GM13976 (cell line): ENCODE measurements around the gene CPSF7.

Experiments used
- DNase-seq: peaks from one replicate; pipeline ENCODE4 v3.0.0; 2012; ENCODE audit warnings: low spot score
- CTCF ChIP-seq: IDR thresholded peaks from 2 replicates; pipeline ENCODE4 v1.5.1; 2012; ENCODE audit warnings: borderline replicate concordance, mild to moderate bottlenecking; ENCODE audit not compliant: insufficient read depth; ENCODE audit errors: extremely low read depth, missing control alignments, control extremely low read depth
- in situ Hi-C: fragments of 300-500 bp; cut with MboI; formaldehyde crosslinking; loops from one replicate; pipeline ENCODE4 v1.12.0; 2022; ENCODE audit warnings: low sequenced_read_pairs, mixed read lengths, inconsistent platforms; ENCODE audit not compliant: unreplicated experiment

CPSF7 gene

DNA sequence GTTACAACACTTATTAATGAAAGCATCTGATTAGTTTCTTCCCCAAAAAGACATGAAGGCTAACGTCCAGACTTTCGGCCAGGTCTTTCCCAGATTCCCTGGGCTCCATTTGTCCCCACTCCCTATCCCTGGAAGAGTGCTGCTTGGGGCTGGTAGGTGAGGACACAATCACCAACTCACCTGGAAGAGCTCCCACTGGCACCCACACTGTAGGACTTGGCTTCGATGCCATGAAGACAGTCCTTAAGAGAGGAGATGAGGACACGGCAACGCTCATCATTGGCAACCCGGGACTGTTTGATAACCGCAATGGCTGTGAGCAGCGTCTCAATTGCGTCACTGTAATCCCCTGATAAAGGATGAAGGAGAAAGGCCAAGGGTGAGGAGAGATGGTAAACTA, 18.2 kb downstream of the CPSF7 start:
- no peak for TF ChIP-seq CTCF
- in situ Hi-C loops, result no loop called here
- DNase-seq, result no peak

DNA sequence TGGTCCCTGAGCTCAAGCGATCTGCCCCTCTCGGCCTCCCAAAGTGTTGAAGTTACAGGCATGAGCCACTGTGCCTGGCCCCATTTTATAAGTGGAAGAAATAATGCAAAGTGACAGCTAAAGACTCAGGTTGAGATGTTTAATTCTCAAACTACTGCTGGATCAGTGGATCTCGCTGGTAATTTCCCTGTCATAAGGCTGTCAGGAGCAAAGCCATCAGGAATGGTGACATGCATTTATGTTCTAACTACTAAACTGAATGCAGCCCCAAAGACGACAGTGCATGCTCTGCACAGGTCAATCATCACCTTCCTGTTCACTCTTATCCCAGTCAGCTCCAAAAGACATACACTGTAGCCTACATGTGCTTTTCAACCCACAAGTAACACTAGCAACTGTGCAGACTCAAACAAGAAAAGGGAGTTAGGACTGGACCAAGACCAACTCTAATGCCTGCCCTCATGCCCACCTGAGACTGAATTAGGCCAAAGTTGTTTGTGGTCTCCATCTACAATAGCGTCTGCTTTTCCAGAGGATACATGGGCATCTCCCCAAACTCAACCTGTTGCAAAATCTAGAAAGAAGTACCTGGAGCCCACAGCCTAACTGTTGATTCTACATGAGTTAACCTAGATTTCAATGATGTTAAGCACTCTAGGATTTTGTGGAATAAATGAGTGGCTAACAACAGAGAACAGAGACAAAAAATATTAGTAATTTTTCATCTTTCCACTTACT, 22.6 kb downstream of the CPSF7 start:
- no peak for DNase-seq
- no peak for TF ChIP-seq CTCF
- in situ Hi-C loops, result no loop called here

- in situ Hi-C loops, result no loop called here
- DNase-seq, result no peak
- TF ChIP-seq CTCF, result no peak
Observed at GRCh38 chr11:61406067-61406466, 23.7 kb downstream of the CPSF7 start.

DNA sequence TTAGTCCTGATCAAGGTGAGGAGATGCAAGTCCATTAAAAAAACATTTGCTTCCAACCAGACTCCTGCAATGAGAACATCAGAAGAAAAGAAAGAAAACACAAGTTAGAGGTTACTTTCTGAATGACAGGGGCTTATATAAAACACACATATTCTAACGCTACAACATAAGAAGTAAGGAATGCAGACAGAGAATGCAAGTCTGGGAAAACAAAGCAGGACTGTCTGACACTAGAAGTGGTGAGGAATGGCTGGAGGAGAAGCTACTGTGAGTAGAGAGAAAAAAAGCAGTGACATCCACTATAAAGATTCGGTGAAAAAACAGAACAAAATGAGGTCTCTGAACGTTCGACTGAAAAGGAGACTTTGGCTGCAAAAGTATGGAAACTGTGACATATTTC, 25.1 kb downstream of the CPSF7 start:
- DNase-seq, result no peak
- TF ChIP-seq CTCF, result no peak
- in situ Hi-C loops, result no loop called here

DNA sequence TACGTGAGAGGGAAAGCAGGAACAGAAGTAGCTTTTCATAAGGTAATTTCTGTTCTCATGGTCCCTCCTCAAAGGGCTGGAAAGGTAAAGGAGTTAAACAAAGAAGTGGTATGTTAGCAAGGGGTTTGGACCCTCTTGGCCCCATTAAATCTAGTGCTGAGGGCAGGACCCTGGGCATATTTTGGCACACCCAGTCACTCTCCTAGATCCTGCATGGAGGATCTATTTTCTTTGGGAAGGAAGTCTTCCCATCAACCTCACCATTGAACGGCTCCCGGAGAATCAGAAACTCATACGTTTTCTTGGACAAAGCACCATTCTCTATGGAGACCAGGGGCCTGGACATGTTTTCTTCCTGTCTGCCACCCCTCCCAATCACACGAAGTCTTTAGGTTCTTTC, 25.7 kb downstream of the CPSF7 start:
- in situ Hi-C loops, result no loop called here
- no peak for DNase-seq
- TF ChIP-seq CTCF, result no peak

DNA sequence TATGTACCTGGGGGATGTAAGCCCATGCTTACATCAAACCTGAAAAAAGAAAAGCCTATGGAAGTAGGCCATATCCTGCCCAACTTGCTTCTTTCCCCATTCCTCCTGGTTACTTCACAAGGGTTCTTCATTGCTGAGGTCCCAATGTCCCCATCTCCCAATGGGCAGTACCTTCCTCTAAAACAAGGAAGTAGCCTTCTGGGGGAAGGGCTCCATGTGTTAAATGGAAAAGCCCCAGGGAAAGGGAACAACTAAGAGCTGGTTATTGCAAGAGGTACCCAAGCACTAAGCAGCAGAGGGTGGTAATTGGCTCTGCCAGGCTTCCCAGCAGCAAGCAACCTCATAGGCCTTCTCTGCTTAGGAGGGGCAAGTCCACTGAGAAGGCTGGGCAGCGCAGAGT, 26.1 kb downstream of the CPSF7 start:
- no peak for TF ChIP-seq CTCF
- in situ Hi-C loops, result no loop called here
- no peak for DNase-seq
